Measurements from ENCODE around the gene GALNT13.

Gene GALNT13

GRCh38 chr2:154291927-154292326 is 420.2 kb downstream of the GALNT13 start:
- DNase-seq (ENCODE audit: low read depth in 2 of 2, low spot score in 1 of 2): no peak

DNA sequence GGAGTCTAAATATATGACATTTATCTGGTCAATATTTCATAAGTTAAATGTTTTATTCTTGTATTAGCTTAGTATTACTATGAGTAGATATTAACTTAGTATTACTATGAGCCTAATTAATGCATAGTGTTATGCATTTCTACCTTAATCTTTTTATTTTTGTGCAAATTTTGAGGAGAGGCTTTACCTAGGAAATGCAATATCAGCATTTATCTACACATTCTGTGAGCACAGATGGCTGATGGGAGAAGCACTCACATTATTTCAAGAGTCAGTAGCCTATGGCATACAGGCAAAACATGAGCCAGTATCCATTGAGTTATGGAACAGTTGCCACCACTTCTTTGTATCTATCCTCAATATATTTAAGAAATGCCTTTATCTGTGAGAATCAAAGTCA is 422.1 kb downstream of the GALNT13 start:
- DNase-seq (ENCODE audit: low read depth in 2 of 2, low spot score in 1 of 2): no peak

GRCh38 chr2:154306266-154306970 is 434.7 kb downstream of the GALNT13 start:
- DNase-seq (ENCODE audit: low read depth in 2 of 2, low spot score in 1 of 2): no peak

DNA sequence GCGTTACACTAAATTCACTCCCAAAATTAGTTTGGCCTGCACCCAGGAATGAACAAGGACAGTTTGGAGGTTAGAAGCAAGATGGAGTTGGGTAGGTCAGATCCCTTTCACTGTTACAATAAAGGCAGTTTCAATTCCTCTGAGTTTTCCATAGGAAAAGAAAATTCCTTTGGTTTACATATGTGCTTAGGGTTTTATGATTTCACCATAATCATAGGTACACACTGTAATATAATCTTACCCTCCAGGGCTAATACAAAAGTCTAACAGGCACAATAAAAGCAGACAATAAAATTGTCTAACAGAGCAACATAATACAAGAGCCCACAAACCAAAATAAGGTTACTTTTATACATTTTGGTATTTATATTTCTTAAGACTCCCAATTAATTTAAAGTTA is 435.3 kb downstream of the GALNT13 start:
- no peak for DNase-seq (ENCODE audit: low read depth in 2 of 2, low spot score in 1 of 2)

GRCh38 chr2:154324601-154325000 is 452.9 kb downstream of the GALNT13 start:
- DNase-seq (ENCODE audit: low read depth in 2 of 2, low spot score in 1 of 2): no peak

DNA sequence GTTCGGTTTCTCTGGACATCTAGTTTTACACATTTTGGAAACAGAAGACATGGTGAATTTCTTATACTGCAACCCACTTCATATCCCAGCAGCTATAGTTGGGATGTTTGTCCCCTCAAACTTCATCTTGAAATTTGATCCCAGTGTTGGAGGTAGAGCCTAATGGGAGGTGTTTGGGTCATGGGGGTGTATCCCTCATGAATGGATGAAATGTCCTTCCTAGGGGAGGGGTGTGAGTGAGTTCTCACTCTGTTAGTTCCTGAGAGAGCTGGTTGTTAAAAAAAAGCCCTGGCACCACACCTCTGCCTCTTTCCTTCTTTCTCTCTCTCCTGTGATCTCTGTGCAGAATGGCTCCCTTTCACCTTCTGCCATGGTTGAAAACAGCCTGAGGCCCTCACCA is 457.8 kb downstream of the GALNT13 start:
- DNase-seq (ENCODE audit: low read depth in 2 of 2, low spot score in 1 of 2): no peak

DNA sequence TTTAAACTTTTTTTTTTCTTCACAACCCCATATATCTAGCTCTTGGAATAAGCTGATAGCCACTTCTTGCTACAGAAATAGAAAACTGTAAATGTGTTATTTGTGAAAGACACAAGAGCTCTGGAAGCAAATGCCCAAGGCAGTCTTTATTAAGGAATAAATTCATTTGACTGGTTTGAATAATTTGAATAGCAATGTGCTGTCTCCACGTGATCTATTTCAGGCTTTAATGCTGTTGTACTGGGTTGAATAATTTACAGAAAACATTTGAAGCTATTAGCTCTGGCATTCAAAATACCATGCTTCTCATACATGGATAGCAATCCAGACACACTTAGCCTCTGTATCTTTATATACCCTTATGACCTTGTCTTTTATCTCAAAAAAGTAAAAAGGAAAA is 460.1 kb downstream of the GALNT13 start:
- DNase-seq (ENCODE audit: low read depth in 2 of 2, low spot score in 1 of 2): no peak

GRCh38 chr2:154336201-154336600 is 464.5 kb downstream of the GALNT13 start:
- no peak for DNase-seq (ENCODE audit: low read depth in 2 of 2, low spot score in 1 of 2)

DNA sequence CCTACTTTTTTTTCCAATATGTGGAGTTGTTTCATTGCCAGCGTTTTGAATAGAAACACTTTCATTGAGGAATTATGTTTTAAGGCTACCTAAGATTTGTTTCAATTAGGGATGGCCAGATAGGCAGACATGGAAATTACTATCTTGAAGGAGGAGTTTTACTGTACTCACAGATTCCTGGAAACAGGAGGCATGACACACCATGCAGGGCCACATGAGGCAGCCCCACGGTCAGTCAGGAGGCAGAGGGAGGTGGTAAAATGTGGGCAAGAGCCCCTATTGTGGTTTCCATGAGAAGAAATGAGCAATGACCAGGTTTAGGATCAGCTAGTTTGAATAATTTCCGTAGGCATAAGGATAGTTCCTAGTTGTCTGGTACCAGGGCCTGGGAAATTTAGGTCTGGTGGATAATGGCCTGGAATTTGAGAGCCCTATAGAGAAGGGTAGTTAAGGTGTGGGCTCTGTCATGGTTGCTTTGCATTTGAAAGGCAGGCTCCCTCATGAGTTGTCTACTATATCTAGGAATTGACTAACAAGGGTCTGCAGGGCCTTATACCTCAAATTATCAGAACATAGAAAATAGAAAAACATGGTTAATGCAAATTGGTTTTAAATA is 466.7 kb downstream of the GALNT13 start:
- no peak for DNase-seq (ENCODE audit: low read depth in 2 of 2, low spot score in 1 of 2)

- DNase-seq (ENCODE audit: low read depth in 2 of 2, low spot score in 1 of 2): no peak
These were observed 471.6 kb downstream of the GALNT13 start for GRCh38 chr2:154343282-154343681.

DNA sequence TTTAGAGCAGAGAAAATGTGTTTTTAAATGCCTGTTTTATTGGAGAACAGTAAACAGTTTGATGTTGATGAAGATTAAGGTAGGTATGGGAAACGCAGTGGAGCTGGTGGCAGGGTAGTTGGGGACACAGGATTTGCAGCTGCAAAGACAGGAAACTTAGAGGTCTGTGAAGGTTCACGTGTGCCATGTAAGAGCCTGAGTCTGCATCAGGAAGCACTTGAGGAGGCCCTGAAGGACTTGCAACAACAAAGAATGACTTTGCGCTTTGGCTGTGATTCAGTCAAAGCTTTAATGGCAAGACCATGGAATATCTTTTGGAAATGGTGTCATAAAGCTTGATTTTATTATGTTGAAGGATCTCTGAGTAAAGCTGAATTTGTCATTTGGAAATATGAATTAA is 479.2 kb downstream of the GALNT13 start:
- no peak for DNase-seq (ENCODE audit: low read depth in 2 of 2, low spot score in 1 of 2)

- DNase-seq (ENCODE audit: low read depth in 2 of 2, low spot score in 1 of 2): no peak
These were observed 489.6 kb downstream of the GALNT13 start for GRCh38 chr2:154361276-154361675.

DNA sequence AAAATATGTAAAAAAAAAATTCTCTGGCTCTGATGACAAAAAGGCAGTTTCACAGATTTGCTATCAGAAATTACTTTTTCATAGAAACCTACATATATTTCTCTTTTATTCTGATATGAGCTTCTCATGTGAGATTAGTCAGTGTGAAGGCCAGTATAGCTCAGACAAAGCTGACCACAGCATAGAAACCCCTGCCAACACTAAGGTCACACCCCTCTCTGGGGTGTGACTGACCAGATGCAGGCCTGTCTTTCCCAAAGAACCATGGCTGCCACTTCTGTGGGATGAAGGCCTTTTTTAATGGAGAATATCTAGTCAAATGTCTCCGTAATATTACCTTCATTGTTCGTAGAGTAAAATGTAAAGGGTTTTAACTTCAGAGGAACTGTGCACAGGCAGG is 496.4 kb downstream of the GALNT13 start:
- no peak for DNase-seq (ENCODE audit: low read depth in 2 of 2, low spot score in 1 of 2)

GRCh38 chr2:154370873-154371272 is 499.2 kb downstream of the GALNT13 start:
- DNase-seq (ENCODE audit: low read depth in 2 of 2, low spot score in 1 of 2): no peak

DNA sequence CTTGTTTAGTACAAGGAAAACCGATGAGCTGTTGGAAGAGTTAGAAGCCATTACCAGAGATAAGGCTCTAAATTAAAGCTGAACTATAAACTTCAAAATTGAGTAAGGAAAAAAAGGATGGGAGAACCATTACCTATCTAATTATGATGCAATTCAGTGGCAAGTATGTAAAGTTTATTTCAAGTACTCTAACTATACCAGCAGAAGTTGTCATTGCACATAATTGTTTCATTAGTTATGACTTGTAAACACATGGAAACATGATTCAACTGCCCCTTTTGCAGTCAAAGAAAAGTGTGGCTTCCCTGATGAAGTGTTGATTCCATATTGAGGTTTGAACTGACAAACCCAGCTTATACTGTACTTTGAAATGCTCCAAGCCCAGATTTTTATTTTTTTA is 502.7 kb downstream of the GALNT13 start:
- no peak for DNase-seq (ENCODE audit: low read depth in 2 of 2, low spot score in 1 of 2)

GRCh38 chr2:154375579-154375931 is 503.8 kb downstream of the GALNT13 start:
- DNase-seq (ENCODE audit: low read depth in 2 of 2, low spot score in 1 of 2): no peak

DNA sequence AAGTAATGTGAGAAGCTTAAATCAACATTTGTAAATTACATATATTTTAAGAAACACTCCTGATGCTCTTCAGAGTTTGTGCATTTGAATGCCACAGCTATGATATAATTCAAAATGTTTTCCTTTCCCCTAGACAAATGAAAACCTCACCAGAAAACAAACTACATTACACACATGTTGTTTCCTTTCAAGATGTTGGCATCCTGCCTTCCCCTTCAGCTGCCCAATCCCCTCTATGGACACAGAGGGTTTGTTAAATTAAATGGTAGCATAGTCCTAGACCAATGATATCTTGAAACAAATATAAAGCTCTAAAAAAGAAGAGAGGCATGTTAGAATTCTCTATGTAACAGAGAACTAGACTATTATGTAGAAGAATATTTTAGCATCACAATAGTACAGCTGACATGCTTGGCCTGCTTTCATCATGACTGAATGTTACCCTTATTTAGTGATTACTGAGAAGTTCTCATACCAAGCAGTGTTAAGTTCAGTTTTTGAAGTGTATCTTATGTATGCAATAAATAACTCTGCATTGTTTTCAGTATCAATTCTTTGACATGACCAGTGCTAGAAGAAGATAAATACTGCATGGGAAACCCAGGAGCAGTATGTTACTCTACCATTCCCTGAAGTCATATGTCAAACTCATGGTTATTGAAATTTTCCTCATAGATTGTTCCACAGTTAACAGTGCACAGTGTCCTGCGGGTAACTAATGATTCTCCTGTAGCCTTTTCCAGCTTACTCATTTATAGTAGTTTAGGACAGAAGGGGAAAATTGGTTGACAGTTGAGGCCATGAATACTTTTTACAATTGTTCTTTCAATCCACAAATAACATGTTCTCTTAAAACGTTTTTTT is 510.4 kb downstream of the GALNT13 start:
- no peak for DNase-seq (ENCODE audit: low read depth in 2 of 2, low spot score in 1 of 2)

DNA sequence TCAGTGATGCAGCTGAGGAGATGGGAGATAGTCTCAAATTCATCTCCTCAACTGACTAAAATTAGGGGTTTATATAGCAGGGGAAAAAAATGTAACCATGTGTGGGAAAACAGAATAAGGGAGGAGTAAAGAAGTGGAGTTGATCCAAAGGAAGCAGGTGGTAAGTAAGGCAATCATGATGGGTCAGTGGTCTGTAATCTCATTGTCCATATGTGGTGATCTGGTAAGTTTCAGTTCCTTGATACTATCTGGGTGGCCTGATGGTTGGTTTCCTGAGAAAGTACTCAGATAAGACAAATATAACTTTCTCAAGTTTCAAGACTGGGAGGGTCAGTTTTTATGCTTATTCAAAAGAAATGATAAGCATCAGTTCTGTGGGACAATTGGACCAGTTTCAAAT is 514.5 kb downstream of the GALNT13 start:
- no peak for DNase-seq (ENCODE audit: low read depth in 2 of 2, low spot score in 1 of 2)

DNA sequence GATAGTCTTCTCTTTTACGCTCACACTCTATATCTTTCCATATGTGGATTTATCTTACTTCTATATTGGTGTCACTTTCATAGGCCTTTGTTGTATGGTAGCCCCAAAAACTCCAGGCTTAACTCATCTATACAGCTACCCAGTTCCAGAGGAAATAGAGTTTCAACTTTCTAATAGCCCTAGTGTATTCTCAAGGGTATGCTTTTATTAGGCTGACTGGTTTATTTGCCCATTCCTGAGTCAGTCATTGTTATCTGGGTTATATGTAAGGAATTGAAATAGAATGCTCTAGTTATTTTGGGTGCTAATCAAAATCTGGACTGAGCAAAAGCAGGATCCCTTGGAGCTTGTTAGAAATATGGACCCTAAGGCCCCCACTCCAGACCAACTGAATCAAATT is 519.3 kb downstream of the GALNT13 start:
- DNase-seq (ENCODE audit: low read depth in 2 of 2, low spot score in 1 of 2): no peak

- no peak for DNase-seq (ENCODE audit: low read depth in 2 of 2, low spot score in 1 of 2)
These were observed 520.5 kb downstream of the GALNT13 start for GRCh38 chr2:154392256-154392655.

GRCh38 chr2:154394600-154394999 is 522.9 kb downstream of the GALNT13 start:
- no peak for DNase-seq (ENCODE audit: low read depth in 2 of 2, low spot score in 1 of 2)

DNA sequence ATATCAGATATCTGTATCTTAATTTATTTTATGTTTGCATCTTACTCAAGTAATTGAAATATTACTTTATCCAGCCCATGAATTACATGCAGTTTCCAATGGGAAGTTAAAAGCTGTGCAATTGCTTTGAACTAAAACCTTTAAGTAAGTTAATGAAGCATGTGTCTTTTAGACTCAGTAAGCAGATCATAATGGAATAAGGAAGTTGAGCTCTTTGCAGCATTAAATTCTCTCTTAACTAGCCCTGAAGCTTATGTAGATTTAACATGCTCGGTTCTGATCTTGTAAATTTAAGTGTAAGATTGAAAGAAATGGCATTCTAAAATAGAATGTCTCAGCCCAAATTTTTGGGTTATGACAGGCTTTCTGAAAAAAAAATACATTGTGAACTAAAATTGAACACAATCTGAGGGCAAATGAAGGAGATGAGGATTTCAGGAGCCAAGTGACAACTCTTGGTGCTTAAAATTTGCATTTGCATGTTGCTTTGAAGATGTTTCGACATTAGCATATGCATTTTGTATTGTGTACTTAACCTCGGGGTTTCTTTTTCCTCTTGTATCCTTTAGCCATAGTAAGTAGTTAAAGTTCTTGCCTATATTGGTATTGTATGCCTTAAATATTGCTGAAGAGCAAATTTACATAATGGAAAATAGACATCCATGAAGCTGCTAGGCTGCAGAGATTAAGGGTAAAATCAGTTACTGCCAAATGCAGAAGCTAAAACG is 529.0 kb downstream of the GALNT13 start:
- no peak for DNase-seq (ENCODE audit: low read depth in 2 of 2, low spot score in 1 of 2)
